H9 (cell line): ENCODE results near the gene SREBF2. TPM values are rescaled to one million over a fixed set of nuclear protein-coding genes. Genes with fewer than 3 reads are reported as not detected.

ENCODE experiments used
- DNase-seq: peaks from one replicate; pipeline ENCODE4 v3.0.0-alpha.2; 2017
- H2AFZ ChIP-seq: one replicate; pipeline ENCODE4 v1.6.1; 2013; ENCODE audit warnings: mild to moderate bottlenecking, low read length, control low read depth, moderate library complexity
- H2AK5ac ChIP-seq: 2 replicates; pipeline ENCODE4 v1.6.1; 2013; ENCODE audit warnings: low read length, control low read depth, mixed read lengths; ENCODE audit not compliant: insufficient read length
- H2BK120ac ChIP-seq: one replicate; pipeline ENCODE4 v1.6.1; 2013; ENCODE audit warnings: low read depth, mild to moderate bottlenecking, low read length, control low read depth, inconsistent platforms; ENCODE audit not compliant: poor library complexity, severe bottlenecking
- H2BK12ac ChIP-seq: 2 replicates; pipeline ENCODE4 v1.6.1; 2013; ENCODE audit warnings: low read length, control low read depth, mixed read lengths, low read depth; ENCODE audit not compliant: insufficient read length
- H2BK15ac ChIP-seq: 2 replicates; pipeline ENCODE4 v1.6.1; 2013; ENCODE audit warnings: low read depth, low read length, control low read depth
- H2BK20ac ChIP-seq: one replicate; pipeline ENCODE4 v1.6.1; 2013; ENCODE audit warnings: low read depth, mild to moderate bottlenecking, low read length, control low read depth, inconsistent platforms; ENCODE audit not compliant: poor library complexity, severe bottlenecking
- H2BK5ac ChIP-seq: 2 replicates; pipeline ENCODE4 v1.6.1; 2013; ENCODE audit warnings: low read length, control low read depth, mixed read lengths; ENCODE audit not compliant: insufficient read length
- H3K14ac ChIP-seq: 2 replicates; pipeline ENCODE4 v1.6.1; 2013; ENCODE audit warnings: low read length, control low read depth; ENCODE audit not compliant: insufficient read depth
- H3K18ac ChIP-seq: 2 replicates; pipeline ENCODE4 v1.6.1; 2013; ENCODE audit warnings: low read depth, mild to moderate bottlenecking, mixed read lengths, low read length, control low read depth; ENCODE audit not compliant: insufficient read length
- H3K23ac ChIP-seq: 2 replicates; pipeline ENCODE4 v1.6.1; 2013; ENCODE audit warnings: low read length, control low read depth, mixed read lengths, low read depth; ENCODE audit not compliant: insufficient read length
- H3K23me2 ChIP-seq: 2 replicates; pipeline ENCODE4 v1.6.1; 2013; ENCODE audit warnings: low read depth, mild to moderate bottlenecking, mixed read lengths, low read length, control low read depth; ENCODE audit not compliant: insufficient read length, poor library complexity, severe bottlenecking
- H3K27ac ChIP-seq: 2 replicates; pipeline ENCODE4 v1.5.1; 2013; ENCODE audit warnings: low read length, control low read depth, mixed read lengths, low read depth; ENCODE audit not compliant: insufficient read length
- H3K27me3 ChIP-seq: 2 replicates; pipeline ENCODE4 v1.6.1; 2013; ENCODE audit warnings: low read length, control low read depth, inconsistent platforms; ENCODE audit not compliant: insufficient read depth
- H3K4ac ChIP-seq: 2 replicates; pipeline ENCODE4 v1.6.1; 2013; ENCODE audit warnings: low read depth, mild to moderate bottlenecking, control low read depth, inconsistent platforms, low read length, moderate library complexity
- H3K4me1 ChIP-seq: 2 replicates; pipeline ENCODE4 v1.6.1; 2013; ENCODE audit warnings: low read length, control low read depth, inconsistent platforms; ENCODE audit not compliant: insufficient read depth
- H3K4me2 ChIP-seq: 2 replicates; pipeline ENCODE4 v1.6.1; 2013; ENCODE audit warnings: low read length, control low read depth, mixed read lengths; ENCODE audit not compliant: insufficient read length, insufficient read depth
- H3K56ac ChIP-seq: 2 replicates; pipeline ENCODE4 v1.6.1; 2013; ENCODE audit warnings: low read depth, mild to moderate bottlenecking, mixed read lengths, low read length, control low read depth; ENCODE audit not compliant: insufficient read length
- H3K79me1 ChIP-seq: 2 replicates; pipeline ENCODE4 v1.6.1; 2013; ENCODE audit warnings: low read depth, mild to moderate bottlenecking, moderate library complexity, low read length, control low read depth, inconsistent platforms; ENCODE audit not compliant: insufficient read depth, poor library complexity, severe bottlenecking
- H3K79me2 ChIP-seq: 2 replicates; pipeline ENCODE4 v1.6.1; 2013; ENCODE audit warnings: low read length, control low read depth, inconsistent platforms; ENCODE audit not compliant: insufficient read depth
- H3K9ac ChIP-seq: 2 replicates; pipeline ENCODE4 v1.6.1; 2013; ENCODE audit warnings: low read length, control low read depth, mixed read lengths; ENCODE audit not compliant: insufficient read length; ENCODE audit errors: extremely low read depth
- H3K9me3 ChIP-seq: one replicate; pipeline ENCODE4 v1.6.1; 2013; ENCODE audit warnings: low read depth, low read length, inconsistent platforms; ENCODE audit not compliant: control insufficient read depth
- H3T11ph ChIP-seq: one replicate; pipeline ENCODE4 v1.6.1; 2013; ENCODE audit warnings: mild to moderate bottlenecking, low read length, control low read depth, inconsistent platforms
- H4K20me1 ChIP-seq: one replicate; pipeline ENCODE4 v1.6.1; 2013; ENCODE audit not compliant: control insufficient read depth, insufficient read length, insufficient read depth
- H4K5ac ChIP-seq: 2 replicates; pipeline ENCODE4 v1.6.1; 2013; ENCODE audit warnings: low read depth, mild to moderate bottlenecking, mixed read lengths, low read length, control low read depth; ENCODE audit not compliant: insufficient read length
- H4K8ac ChIP-seq: replicated peaks from 2 replicates; pipeline ENCODE4 v1.6.1; 2013; ENCODE audit warnings: low read length, control low read depth, mixed read lengths, low read depth; ENCODE audit not compliant: insufficient read length
- H4K91ac ChIP-seq: 2 replicates; pipeline ENCODE4 v1.6.1; 2013; ENCODE audit warnings: low read depth, mild to moderate bottlenecking, moderate library complexity, mixed read lengths, low read length, control low read depth; ENCODE audit not compliant: insufficient read length
- H3K27ac Mint-ChIP-seq, 3 experiments: 2 replicates in 2 of 3; 3 replicates in 1 of 3; pipeline ENCODE4 v1.8.0; 2020 to 2021; ENCODE audit warnings: mixed read lengths in 3 of 3, mild to moderate bottlenecking in 1 of 3, moderate library complexity in 1 of 3
- H3K27me3 Mint-ChIP-seq: 2 replicates; pipeline ENCODE4 v1.8.0; 2021; ENCODE audit warnings: low read depth, mild to moderate bottlenecking, moderate library complexity, mixed read lengths
- H3K36me3 Mint-ChIP-seq, 3 experiments: 2 replicates in 2 of 3; 3 replicates in 1 of 3; pipeline ENCODE4 v1.8.0; 2020 to 2021; ENCODE audit warnings: low read depth in 3 of 3, mixed read lengths in 3 of 3; ENCODE audit not compliant: insufficient read depth in 1 of 3
- H3K4me1 Mint-ChIP-seq, 2 experiments: 2 replicates each; pipeline ENCODE4 v1.8.0; 2020; ENCODE audit warnings: mixed read lengths in 2 of 2
- H3K4me3 Mint-ChIP-seq, 2 experiments: 2 replicates in 1 of 2; 3 replicates in 1 of 2; pipeline ENCODE4 v1.8.0; 2020 to 2021; ENCODE audit warnings: mild to moderate bottlenecking in 2 of 2, mixed read lengths in 2 of 2, moderate library complexity in 1 of 2
- H3K9me3 Mint-ChIP-seq, 2 experiments: 2 replicates in 1 of 2; 3 replicates in 1 of 2; pipeline ENCODE4 v1.8.0; 2020; ENCODE audit warnings: mild to moderate bottlenecking in 2 of 2, mixed read lengths in 2 of 2, moderate library complexity in 1 of 2
- WGBS: extraction: QIAGEN DNeasy Blood & Tissue Kit; methylation state at CpG from one replicate; pipeline ENCODE4 v1.1.7; 2013; ENCODE audit warnings: missing lambda C conversion rate, low lambda C conversion rate, mixed read lengths; ENCODE audit not compliant: insufficient read length; ENCODE audit errors: extremely low coverage; 5-methylcytosine and 5-hydroxymethylcytosine counted together
- total RNA-seq: library from RNA; stranded (reverse); gene quantifications from 2 replicates; pipeline ENCODE4 v1.2.1, GENCODE V29; 2021
- TF ChIP-seq, protein P1 (sequence below): fragments of 200-600 bp; sonication (generic); conservative IDR thresholded peaks from 3 replicates; pipeline ENCODE4 v1.8.0; 2021; ENCODE audit warnings: antibody characterized with exemption, mild to moderate bottlenecking

The SREBF2 gene
- total RNA-seq, 1 experiment from 2014 or later, result 146 TPM

DNA sequence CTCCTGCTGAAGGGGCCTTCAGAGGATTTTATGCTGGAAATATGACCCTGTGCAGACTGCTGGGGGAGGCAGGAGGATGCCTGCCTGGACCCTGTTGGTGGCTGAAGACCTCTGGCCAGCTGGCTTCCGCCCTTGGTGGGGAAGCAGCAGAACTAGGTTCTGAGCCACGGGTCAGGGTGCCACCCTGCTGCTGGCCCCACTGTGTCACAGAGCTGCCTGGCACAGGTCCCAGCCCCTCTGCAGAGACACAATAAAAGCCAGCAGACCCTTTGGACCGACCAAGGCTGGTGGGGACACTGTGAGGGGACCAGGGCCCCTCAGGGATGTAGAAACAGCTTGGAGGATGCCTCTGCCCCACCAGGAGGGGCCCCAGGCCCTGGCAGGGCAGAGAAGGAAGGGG lies 6.9 kb upstream of the SREBF2 start:
- DNase-seq, result no peak
- H3K79me2 ChIP-seq, result no peaks in the 10 kb centered on the region
- no peak overlapping the region for H3K4me2 ChIP-seq
- no peak overlapping the region for H3K27ac ChIP-seq
- no peak overlapping the region for H3T11ph ChIP-seq
- H2BK12ac ChIP-seq, result no peak overlapping the region
- Mint-ChIP-seq H3K27me3 (no peaks in the 10 kb centered on the region; the same call in 1 of the 2 replicates), H3K9me3 (no peaks in the 10 kb centered on the region), H3K27ac (no peak overlapping the region), H3K36me3 (peaks cover 8 to 21% (median 15%) of the 10 kb centered on the region in 3 experiments), H3K4me1 (peaks cover 27 to 37% of the 10 kb centered on the region in 2 experiments), H3K4me3 (no peak overlapping the region)
- no peak overlapping the region for H3K4ac ChIP-seq
- no peak overlapping the region for H2BK5ac ChIP-seq
- no peak overlapping the region for H2AK5ac ChIP-seq
- no peak overlapping the region for H4K8ac ChIP-seq
- H2BK20ac ChIP-seq, result no peak overlapping the region
- no peak overlapping the region for H4K91ac ChIP-seq
- no peak overlapping the region for H4K5ac ChIP-seq
- H2BK120ac ChIP-seq, result no peak overlapping the region
- H3K23me2 ChIP-seq, result no peaks in the 10 kb centered on the region
- no peak overlapping the region for H3K14ac ChIP-seq
- TF ChIP-seq, protein P1, sequence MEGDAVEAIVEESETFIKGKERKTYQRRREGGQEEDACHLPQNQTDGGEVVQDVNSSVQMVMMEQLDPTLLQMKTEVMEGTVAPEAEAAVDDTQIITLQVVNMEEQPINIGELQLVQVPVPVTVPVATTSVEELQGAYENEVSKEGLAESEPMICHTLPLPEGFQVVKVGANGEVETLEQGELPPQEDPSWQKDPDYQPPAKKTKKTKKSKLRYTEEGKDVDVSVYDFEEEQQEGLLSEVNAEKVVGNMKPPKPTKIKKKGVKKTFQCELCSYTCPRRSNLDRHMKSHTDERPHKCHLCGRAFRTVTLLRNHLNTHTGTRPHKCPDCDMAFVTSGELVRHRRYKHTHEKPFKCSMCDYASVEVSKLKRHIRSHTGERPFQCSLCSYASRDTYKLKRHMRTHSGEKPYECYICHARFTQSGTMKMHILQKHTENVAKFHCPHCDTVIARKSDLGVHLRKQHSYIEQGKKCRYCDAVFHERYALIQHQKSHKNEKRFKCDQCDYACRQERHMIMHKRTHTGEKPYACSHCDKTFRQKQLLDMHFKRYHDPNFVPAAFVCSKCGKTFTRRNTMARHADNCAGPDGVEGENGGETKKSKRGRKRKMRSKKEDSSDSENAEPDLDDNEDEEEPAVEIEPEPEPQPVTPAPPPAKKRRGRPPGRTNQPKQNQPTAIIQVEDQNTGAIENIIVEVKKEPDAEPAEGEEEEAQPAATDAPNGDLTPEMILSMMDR, result no peak
- H4K20me1 ChIP-seq, result no peaks in the 10 kb centered on the region
- H3K18ac ChIP-seq, result no peak overlapping the region
- no peak overlapping the region for H2BK15ac ChIP-seq
- no peak overlapping the region for H3K23ac ChIP-seq
- no CpG with 5 or more reads among the region's 3 CpGs for WGBS
- H3K79me1 ChIP-seq, result no peaks in the 10 kb centered on the region
- no peaks in the 10 kb centered on the region for H3K9me3 ChIP-seq
- peaks cover 5% of the 10 kb centered on the region; the same call in 1 of the 2 replicates for H3K4me1 ChIP-seq
- H2AFZ ChIP-seq, result no peak overlapping the region
- H3K9ac ChIP-seq, result no peak overlapping the region
- no peaks in the 10 kb centered on the region for H3K27me3 ChIP-seq
- no peak overlapping the region for H3K56ac ChIP-seq
